Stimulated activated naive CD8-positive, alpha-beta T cell treated with anti-CD3 and anti-CD28 coated beads, Interleukin-15, Interleukin-2, amounts not matched to agents 100 ng/mL and 50 ng/mL, for 24 hours (primary cell): ENCODE results near the gene ENPP7.
"Not testable (repeated sequence)": the region's sequence is repeated elsewhere in the genome, so short reads cannot be mapped to it uniquely, and the experiment has no call there.

Experiments
- H3K27ac Mint-ChIP-seq: one replicate; pipeline ENCODE4 v1.8.0; 2021; ENCODE audit warnings: mild to moderate bottlenecking, mixed read lengths
- H3K27me3 Mint-ChIP-seq: one replicate; pipeline ENCODE4 v1.8.0; 2021; ENCODE audit warnings: mixed read lengths
- H3K36me3 Mint-ChIP-seq: one replicate; pipeline ENCODE4 v1.8.0; 2021; ENCODE audit warnings: low read depth, mixed read lengths
- H3K4me1 Mint-ChIP-seq: one replicate; pipeline ENCODE4 v1.8.0; 2021; ENCODE audit warnings: low read depth, mixed read lengths
- H3K4me3 Mint-ChIP-seq: one replicate; pipeline ENCODE4 v1.8.0; 2021; ENCODE audit warnings: mild to moderate bottlenecking, mixed read lengths
- H3K9me3 Mint-ChIP-seq: one replicate; pipeline ENCODE4 v1.8.0; 2021; ENCODE audit warnings: mixed read lengths

Gene ENPP7

GRCh38 chr17:79765708-79766107 lies 35.0 kb downstream of the ENPP7 start:
- H3K9me3 Mint-ChIP-seq: no peaks in the 10 kb centered on the region
- no peak overlapping the region for H3K27ac Mint-ChIP-seq
- H3K4me1 Mint-ChIP-seq: no peaks in the 10 kb centered on the region
- peaks cover 16% of the 10 kb centered on the region for H3K27me3 Mint-ChIP-seq
- H3K36me3 Mint-ChIP-seq: no peaks in the 10 kb centered on the region
- H3K4me3 Mint-ChIP-seq: no peak overlapping the region

DNA sequence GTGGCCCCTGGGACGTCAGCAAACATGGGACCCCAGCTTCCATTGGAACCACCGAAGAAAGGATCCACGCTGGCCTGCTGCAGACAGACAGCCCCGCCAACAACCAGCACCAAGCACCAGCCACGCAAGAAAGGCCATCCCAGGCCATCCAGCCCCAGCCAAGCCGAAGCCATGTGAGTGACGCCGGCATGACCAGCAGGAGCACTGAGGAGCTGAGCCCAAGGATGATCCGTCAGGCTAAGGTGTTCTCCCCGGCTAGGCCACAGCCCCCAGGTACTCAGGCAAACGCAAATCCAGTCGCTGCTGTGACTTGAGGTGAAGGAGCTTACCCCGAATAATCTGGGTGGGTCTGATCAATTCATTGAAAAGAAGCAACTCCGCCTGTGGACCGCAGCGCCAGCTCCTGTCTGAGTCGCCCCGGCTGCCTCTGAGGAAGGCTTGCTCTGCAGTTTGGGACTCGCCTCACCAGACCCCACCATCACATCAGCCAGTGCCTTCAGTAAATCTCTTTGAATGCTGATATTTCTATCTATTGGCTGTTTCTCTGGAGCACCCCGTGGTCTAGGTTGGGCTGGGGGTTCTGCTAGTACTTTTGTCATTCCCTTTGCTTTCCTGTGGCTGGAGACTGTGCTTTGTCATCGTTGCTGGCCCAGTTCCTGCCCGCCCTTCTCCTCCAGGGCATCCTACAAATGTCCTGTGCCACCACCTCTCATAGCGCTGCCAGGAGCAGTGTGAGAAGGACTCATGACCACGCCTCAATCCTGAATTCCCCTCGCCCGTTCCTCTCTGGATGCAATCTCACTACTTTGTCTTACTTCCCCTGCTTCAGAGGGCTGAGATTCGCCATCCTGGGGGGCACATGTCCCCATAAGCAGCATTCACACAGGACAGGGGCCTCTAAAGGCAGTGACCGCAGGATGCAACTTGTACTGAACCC lies 39.1 kb downstream of the ENPP7 start:
- H3K27me3 Mint-ChIP-seq: peaks cover 36% of the 10 kb centered on the region
- no peak overlapping the region for H3K27ac Mint-ChIP-seq
- no peaks in the 10 kb centered on the region for H3K36me3 Mint-ChIP-seq
- H3K4me1 Mint-ChIP-seq: no peaks in the 10 kb centered on the region
- H3K4me3 Mint-ChIP-seq: no peak overlapping the region
- no peaks in the 10 kb centered on the region for H3K9me3 Mint-ChIP-seq

DNA sequence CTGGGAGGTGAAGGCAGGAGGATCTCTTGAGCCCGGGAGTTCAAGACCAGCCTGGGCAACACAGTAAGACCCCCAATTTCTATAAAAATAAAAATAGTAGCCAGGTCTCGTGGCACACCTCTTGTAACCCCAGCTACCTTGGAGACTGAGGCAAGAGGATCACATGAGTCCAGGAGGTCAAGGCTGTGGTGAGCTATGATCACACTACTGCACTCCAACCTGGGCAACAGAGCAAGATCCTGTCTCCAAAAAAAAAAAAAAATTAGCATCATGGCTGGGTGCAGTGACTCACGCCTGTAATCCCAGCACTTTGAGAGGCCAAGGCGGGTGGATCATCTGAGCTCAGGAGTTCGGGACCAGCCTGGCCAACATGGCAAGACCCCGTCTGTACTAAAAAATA lies 40.5 kb downstream of the ENPP7 start:
- H3K36me3 Mint-ChIP-seq: no peaks in the 10 kb centered on the region
- H3K4me1 Mint-ChIP-seq: no peaks in the 10 kb centered on the region
- H3K9me3 Mint-ChIP-seq: no peaks in the 10 kb centered on the region
- no peak overlapping the region for H3K27ac Mint-ChIP-seq
- peaks cover 48% of the 10 kb centered on the region for H3K27me3 Mint-ChIP-seq
- no peak overlapping the region for H3K4me3 Mint-ChIP-seq

DNA sequence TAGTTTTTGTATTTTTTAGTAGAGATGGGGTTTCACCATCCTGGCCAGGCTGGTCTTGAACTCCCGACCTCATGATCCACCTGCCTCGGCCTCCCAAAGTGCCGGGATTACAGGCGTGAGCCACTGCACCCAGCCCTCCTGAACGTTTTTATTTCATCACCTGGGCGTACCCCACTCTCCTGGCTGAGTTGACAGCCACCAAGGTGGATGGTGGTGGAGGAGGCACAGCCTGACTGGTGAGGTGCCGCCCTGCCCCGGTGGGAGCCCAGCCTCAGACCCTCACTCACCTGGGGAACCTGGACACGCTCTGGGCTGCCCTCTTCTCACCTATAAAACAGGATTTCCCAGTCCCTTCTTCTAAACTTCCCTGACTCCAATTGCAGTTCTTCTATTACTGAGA lies 42.0 kb downstream of the ENPP7 start:
- H3K36me3 Mint-ChIP-seq, H3K4me3 Mint-ChIP-seq, H3K27ac Mint-ChIP-seq, H3K4me1 Mint-ChIP-seq, H3K9me3 Mint-ChIP-seq: not testable (repeated sequence)
- H3K27me3 Mint-ChIP-seq: peaks cover 50% of the 10 kb centered on the region

GRCh38 chr17:79774561-79774975 lies 43.8 kb downstream of the ENPP7 start:
- H3K4me3 Mint-ChIP-seq: no peak overlapping the region

DNA sequence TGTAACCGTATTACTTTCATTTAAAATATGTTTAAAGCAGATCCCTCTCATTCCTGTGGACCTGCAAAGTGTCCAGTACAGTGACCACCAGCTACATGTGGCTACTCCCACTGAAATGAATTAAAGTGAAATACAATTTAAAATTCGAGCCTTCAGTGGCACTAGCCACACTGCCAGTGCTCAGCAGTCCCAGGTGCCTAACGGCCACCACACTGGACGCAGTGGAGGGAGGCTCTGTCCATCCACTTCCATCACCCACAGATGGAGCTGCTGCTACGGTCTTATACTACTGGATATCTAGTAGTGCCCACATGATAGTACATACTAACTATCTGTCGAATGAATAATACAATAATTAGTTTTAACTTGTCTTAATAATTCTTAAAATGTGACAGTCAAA lies 44.9 kb downstream of the ENPP7 start:
- Mint-ChIP-seq H3K27me3 (peaks cover 62% of the 10 kb centered on the region), H3K4me1 (peaks cover 15% of the 10 kb centered on the region), H3K27ac (no peak overlapping the region), H3K36me3 (no peaks in the 10 kb centered on the region), H3K9me3 (no peaks in the 10 kb centered on the region), H3K4me3 (no peak overlapping the region)

More at GRCh38 chr17:79774561-79774975, 43.8 kb downstream of the ENPP7 start:
- Mint-ChIP-seq H3K27ac (no peak overlapping the region), H3K4me1 (peaks cover 11% of the 10 kb centered on the region), H3K9me3 (no peaks in the 10 kb centered on the region), H3K27me3 (peaks cover 55% of the 10 kb centered on the region), H3K36me3 (no peaks in the 10 kb centered on the region)

- peaks cover 23% of the 10 kb centered on the region for H3K4me1 Mint-ChIP-seq
- H3K36me3 Mint-ChIP-seq: no peaks in the 10 kb centered on the region
- no peaks in the 10 kb centered on the region for H3K9me3 Mint-ChIP-seq
- peaks cover 72% of the 10 kb centered on the region for H3K27me3 Mint-ChIP-seq
- H3K4me3 Mint-ChIP-seq: peak overlapping the region; percentile 27
- H3K27ac Mint-ChIP-seq: no peak overlapping the region
Measured at GRCh38 chr17:79776376-79777119, 45.8 kb downstream of the ENPP7 start.

- H3K27me3 Mint-ChIP-seq: peaks cover 69% of the 10 kb centered on the region
- peaks cover 28% of the 10 kb centered on the region for H3K4me1 Mint-ChIP-seq
- H3K4me3 Mint-ChIP-seq: peak overlapping the region; percentile 27
- H3K36me3 Mint-ChIP-seq: no peaks in the 10 kb centered on the region
- no peaks in the 10 kb centered on the region for H3K9me3 Mint-ChIP-seq
- no peak overlapping the region for H3K27ac Mint-ChIP-seq
Measured at GRCh38 chr17:79777120-79777893, 46.6 kb downstream of the ENPP7 start.

DNA sequence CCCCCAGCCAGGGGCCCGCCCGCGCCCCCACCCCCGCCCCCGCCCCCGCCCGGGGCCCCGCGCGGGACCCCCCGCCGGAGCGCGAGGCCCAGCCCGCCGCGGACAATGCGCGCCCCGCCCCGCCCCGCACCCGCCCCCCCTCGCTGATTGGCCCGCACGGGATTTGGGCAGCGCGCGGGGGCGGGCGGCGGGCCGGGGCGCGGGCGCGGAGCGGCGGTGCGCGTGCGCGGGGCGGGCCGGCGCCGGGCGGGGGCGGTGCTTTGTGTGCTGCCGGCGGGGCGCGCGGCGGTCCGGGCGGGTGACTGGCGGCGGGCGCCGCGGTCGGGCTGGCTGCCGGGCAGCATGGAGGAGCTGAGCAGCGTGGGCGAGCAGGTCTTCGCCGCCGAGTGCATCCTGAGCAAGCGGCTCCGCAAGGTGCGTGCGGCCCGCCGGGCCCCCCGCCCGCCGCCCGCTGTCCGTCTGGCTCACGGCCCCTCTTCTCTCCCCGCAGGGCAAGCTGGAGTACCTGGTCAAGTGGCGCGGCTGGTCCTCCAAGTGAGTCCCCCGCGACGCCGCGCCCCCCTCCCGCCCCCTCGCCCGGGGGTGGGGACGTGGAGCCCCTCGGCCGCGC lies 47.3 kb downstream of the ENPP7 start, which contains the start of gene CBX2:
CBX2 (plus strand) TSS at position 255 of the 610 bp plus-strand sequence; CDS start at position 343, 88 bp downstream.
- H3K4me3 Mint-ChIP-seq: peak within 1 kb of the TSS; percentile 87
- H3K27me3 Mint-ChIP-seq: peaks cover 70% of the 10 kb centered on the region
- no peaks in the 10 kb centered on the region for H3K9me3 Mint-ChIP-seq
- peaks cover 28% of the 10 kb centered on the region for H3K4me1 Mint-ChIP-seq
- H3K27ac Mint-ChIP-seq: peak within 1 kb of the TSS; percentile 79
- H3K36me3 Mint-ChIP-seq: no peaks in the 10 kb centered on the region

GRCh38 chr17:79778504-79779083 lies 47.9 kb downstream of the ENPP7 start:
- Mint-ChIP-seq H3K36me3 (no peaks in the 10 kb centered on the region), H3K27me3 (peaks cover 68% of the 10 kb centered on the region), H3K9me3 (no peaks in the 10 kb centered on the region), H3K4me3 (peak overlapping the region; percentile 87), H3K27ac (peak overlapping the region; percentile 79), H3K4me1 (peaks cover 28% of the 10 kb centered on the region)

DNA sequence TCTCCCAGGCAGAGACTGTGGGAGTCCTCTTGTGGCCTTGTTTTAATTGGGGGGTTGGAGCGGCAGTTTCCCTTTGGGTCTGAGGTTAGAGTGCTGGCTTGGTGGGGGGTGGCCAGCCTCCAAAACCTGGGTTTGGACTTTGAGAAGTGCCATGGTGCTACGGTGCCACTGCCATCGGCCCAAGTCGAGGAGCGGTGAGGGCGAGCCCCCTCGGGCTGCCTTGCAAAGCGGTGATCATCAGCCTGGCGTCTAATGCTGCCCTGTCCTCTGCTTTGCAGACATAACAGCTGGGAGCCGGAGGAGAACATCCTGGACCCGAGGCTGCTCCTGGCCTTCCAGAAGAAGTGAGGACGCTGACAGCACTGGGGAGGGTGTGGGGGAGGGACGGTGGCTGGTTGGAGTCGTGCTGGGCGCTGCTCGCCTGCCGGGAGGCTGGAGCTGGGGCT lies 48.4 kb downstream of the ENPP7 start:
- Mint-ChIP-seq H3K36me3 (no peaks in the 10 kb centered on the region), H3K27me3 (peaks cover 63% of the 10 kb centered on the region), H3K27ac (peak overlapping the region; percentile 79), H3K4me3 (peak overlapping the region; percentile 87), H3K9me3 (no peaks in the 10 kb centered on the region), H3K4me1 (peaks cover 28% of the 10 kb centered on the region)

DNA sequence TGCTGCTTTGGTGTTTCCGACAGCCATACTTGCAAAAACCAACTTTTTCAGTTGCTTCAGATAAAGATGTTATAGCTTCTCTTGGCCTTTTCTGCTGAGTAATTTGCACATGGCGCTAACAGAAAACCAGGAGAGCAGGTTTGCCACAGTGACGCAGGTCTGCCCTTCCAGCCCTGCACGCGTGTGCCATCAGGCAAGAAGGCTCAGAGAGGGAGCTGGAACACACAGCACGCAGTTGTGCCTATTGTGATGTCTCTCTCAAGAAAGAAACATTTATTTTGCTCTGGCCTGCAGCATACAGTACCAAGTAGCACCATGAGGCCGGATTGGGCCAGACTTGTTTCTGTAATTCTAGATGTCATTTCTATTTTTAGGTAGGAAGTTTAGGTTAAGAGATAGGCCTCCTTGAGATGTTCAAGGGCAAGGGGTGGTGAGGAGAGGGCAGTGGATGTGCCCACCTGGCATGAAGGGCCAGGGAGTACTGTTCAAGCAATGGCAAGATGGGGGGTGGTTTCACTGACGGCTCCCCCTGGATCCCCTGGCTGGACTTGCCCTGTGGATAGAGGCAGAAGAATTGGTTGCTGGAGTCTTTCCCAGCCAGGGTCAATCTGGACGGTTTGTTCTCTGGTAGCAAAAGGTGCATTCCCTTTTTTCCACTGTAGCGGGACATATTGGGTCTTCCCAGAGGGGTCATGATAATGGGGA lies 49.1 kb downstream of the ENPP7 start:
- no peaks in the 10 kb centered on the region for H3K36me3 Mint-ChIP-seq

DNA sequence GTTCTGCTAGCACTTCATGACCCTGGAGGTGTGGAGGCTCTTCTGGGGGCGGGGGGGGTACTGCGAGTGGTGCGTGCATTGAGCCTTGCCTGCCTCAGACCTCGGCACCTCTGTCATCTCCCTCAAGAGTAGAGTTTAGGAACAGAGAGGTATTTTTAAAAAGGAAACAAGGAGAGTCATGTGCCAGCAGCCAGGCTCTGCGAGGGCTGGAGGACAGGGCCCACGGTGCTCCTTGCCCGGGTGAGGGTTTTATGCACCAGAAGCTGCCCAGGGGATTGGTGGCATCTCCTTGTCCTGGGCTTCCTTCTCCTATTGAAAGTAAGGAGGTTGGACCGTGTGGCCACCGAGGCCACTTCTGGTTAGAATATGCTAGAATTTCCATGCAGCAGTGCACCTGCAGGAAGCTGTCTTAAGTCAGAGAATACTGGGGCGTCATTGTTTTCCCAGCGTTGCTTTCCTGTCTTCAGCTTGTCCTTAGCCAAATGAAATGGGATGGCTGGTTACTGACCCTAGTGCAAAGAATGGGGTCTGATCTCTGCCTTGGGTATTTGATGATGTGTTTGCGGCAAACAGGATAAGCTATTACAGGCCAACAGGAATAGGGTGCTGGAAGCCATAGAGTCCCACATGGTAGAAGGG lies 50.4 kb downstream of the ENPP7 start:
- Mint-ChIP-seq H3K9me3 (no peaks in the 10 kb centered on the region), H3K36me3 (no peaks in the 10 kb centered on the region), H3K4me1 (peaks cover 28% of the 10 kb centered on the region), H3K4me3 (no peak overlapping the region), H3K27ac (no peak overlapping the region), H3K27me3 (peaks cover 50% of the 10 kb centered on the region)

More for the DNA sequence above, 49.1 kb downstream of the ENPP7 start:
- H3K27ac Mint-ChIP-seq: no peak overlapping the region
- peaks cover 57% of the 10 kb centered on the region for H3K27me3 Mint-ChIP-seq
- H3K4me3 Mint-ChIP-seq: peak overlapping the region; percentile 87
- peaks cover 28% of the 10 kb centered on the region for H3K4me1 Mint-ChIP-seq
- no peaks in the 10 kb centered on the region for H3K9me3 Mint-ChIP-seq
